Measurements from ENCODE around the gene ASZ1.
"Not testable (repeated sequence)": the region's sequence is repeated elsewhere in the genome, so short reads cannot be mapped to it uniquely, and the experiment has no call there.

ASZ1 gene, protein sequence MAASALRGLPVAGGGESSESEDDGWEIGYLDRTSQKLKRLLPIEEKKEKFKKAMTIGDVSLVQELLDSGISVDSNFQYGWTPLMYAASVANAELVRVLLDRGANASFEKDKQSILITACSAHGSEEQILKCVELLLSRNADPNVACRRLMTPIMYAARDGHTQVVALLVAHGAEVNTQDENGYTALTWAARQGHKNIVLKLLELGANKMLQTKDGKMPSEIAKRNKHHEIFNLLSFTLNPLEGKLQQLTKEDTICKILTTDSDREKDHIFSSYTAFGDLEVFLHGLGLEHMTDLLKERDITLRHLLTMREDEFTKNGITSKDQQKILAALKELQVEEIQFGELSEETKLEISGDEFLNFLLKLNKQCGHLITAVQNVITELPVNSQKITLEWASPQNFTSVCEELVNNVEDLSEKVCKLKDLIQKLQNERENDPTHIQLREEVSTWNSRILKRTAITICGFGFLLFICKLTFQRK

DNA sequence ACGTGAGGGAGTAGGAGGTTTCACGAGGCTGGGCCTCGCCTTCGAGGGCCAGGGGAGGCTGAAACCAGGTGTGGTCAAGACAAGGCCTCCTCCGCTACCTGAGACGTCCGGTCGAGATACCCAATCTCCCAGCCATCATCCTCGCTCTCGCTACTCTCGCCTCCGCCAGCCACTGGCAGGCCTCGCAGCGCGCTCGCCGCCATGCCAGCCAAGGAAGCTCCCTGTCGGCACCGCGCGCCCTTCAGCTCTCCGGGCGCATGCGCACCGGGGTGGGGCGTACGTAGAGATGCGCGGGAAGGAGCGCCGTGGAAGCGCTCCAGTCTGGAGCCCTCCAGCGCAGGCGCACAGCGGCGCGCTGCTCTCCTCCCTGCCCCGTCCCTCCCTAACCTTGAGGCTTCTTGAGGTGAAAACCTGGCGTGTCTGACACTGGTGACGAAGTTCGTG is at the start of gene ASZ1:
TSS of gene ASZ1 (minus strand) at position 236 of the 444 bp plus-strand sequence. CDS start at position 203, 33 bp downstream.
- no peak for DNase-seq

DNA sequence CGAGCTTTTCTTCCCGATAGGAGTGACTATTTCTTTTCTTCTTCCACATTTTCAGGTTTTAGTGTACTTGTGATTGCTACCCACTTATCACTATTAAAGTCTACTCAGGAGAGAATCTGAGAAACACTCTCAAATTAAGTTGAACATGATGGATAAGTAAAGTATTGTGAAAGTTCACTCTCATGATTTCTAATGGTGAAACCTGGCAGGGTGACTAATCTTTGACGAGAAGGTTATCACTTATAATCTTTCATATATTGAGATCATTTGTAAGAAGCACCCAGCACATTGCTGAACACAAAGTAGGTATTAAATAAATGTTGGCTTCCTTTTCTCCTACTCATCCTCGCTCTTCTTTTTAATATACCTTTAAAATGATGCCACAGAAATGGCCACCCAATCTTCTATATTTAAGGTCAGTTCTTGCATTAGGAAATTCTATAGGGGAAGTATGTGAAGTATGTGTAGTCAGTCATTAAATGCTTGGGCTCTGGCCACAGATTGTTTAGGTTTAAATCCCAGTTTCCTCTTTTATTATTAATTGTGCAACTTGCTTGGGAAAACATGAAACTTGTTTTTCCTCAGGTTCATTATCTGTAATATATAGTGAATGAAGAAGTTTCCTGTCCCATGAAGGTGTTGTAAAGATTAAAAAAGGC is 49.4 kb upstream of the ASZ1 start:
- DNase-seq, result no peak

DNA sequence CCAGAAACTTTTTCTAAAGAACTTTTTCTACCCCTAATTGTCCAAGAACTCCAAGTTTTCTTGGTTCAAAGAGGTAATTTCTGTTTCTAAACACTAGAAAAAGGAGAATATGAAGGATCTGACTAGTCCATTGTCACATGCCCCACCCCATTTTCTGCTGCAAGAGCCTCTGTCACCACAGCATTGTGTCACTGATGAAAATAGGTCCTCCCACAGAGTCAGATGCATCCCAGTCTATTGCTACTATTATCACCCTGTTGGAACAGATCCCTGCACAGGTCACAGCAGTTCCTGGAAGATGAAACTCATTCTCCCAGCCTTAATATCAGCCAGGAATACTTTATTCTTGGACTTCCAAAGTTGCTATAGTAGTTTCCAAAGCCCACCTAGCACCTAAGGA is 45.0 kb upstream of the ASZ1 start:
- DNase-seq, result no peak

DNA sequence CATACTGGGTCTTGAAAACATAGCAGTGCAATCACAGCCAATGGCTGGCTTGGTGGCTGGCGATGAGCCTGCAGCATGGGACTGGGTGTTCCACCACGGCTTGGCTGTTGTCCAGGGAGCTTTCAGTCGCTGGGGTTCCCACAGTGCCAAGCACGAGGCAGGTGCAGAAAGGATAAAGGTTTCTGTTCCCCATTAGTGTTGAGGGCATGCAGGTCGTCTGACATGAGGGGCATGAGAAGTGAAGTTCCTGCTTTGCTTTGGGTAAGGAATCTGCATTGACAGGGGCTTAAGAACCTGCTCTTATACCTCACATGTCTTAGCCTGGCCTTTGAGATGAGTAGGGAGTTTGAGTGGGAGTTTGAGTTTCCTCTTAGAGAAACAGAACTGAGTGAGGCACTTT is 43.5 kb upstream of the ASZ1 start:
- DNase-seq, result no peak

DNA sequence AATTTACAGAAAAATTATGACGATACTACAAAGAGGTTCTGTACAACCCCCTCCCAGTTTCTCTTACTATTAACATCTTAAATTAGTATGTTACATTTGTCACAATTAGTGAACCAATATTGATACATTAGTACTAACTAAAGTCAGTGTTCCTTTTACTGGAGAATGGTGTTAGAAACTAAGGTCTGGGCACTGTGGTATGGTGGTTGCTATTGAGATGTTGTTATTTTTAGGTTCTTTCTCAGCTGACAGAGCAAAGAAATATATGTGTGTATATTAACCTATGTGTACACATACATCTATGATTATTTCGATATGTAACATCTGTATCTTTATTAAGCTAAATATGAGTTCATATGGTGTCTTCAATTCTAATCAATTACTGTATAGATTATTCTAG is 40.9 kb upstream of the ASZ1 start:
- DNase-seq, result no peak

DNA sequence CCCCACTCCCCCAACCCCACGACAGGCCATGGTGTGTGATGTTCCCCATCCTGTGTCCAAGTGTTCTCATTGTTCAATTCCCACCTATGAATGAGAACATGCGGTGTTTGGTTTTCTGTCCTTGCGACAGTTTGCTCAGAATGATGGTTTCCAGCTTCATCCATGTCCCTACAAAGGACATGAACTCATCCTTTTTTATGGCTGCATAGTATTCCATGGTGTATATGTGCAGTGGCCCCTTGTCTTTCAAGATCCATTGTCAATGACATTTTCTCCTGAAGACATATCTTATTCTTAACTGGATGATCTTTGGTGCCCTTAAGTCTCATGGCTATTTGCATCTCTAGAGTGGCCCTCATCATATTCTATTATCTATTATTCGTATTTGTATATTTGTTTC is 33.5 kb upstream of the ASZ1 start:
- not testable (repeated sequence) for DNase-seq

DNA sequence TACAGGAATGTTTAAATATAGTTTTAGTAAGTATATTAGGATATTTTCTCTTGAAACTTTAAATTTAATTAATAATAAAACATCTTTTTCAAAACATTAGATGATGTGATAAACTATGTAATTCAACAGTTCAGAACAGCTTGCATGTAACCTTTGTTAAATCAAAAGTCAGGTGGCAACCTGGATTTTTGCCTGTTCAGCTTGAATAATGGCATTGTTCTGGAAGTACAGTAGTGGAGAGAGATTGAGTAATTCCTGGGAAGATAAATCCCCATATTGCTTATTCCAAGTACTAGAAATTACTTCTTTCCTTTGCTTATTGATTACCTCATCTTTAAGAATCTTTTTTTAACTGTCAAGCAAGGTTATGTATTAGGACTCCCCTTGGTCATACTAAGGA is 32.4 kb upstream of the ASZ1 start:
- DNase-seq, result no peak

DNA sequence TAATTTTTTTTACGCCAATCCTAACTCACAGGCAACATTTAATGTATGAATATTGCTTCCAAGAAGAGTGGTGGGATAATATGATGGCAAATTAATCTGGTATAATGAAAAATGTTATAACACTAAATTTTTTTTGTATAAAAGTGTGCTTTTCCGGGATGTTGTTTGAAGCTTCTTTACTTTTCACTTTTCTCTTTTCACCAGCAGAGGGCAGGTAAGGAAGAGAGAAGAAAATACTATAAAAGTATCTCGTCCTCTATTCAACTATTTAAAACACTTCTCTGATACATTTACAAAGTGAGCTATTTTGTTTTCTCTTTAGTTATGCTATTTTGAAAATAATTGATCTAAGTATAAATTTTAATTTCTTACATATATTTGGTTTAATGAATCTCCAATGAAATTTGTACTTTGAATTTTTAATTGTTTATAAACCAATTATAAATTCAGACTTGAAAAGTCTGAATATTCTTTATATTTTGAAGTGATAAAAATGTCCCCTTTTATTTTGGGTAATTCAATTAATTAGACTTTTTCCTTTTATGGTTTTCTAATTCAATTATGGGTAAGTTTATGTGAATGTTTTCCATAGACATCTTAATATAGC is 31.8 kb upstream of the ASZ1 start:
- no peak for DNase-seq

DNA sequence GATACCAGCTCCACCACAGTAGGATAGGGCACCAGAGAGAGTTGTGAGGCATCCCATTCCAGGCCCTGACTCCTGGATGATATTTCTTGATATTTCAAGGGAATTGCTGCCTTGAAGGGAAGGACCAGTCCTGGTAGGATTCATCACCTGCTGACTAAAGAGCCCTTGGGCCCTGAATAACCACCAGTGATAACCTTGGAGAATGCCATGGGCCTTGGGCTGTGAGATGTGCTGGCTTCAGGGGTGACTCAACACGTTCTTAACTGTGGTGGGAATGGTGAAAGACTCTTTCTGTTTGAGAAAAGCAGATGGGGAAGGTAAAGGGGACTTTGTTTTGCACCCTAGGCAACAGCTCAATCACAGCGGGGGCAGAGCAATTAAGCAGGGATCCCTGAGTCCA is 21.4 kb upstream of the ASZ1 start:
- DNase-seq, result no peak

DNA sequence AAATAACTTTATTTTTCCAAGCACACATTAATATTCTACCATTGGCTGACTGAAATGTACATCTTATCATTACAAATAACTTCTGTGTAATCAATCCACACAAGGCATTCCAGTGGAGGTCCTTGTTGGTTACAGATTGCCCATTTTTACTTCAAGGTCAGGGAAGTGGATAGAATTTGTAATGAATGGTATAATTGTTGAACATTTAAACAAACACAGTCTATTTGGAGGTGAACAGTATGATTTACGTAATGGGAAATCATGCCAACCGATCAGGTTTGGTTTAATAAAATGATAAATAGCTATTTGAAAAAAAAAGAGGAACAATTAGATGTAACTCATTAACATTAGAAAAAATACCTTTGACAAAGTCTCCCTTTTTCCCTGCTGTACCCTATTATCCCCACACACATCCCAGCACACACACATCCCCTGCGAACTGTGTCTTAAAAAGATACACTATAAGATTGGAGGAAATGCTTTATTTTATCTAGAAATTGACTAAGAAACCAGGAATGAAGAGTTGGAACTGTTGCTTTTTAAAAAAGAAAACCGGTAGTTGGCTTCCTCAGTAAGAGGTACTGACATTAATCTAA is 19.0 kb upstream of the ASZ1 start:
- DNase-seq, result no peak

DNA sequence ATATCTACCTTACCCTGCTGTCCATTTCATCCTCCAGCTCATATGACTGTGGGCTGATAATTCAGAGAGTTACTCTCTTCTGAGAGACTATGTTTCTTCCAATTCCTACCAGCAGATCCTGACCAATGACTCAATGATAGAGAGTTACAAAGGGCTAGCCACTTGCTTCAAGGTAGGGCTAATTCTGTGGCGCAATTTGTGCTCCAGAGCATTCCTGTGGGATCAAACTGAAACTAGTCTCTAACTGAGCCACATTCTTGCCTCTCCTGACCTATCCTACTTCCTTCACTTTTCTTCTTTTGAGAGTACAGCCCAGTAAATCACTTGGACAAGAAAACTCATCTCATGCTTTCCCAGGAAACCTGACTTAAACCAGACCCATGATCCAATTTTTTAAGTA is 17.9 kb upstream of the ASZ1 start:
- DNase-seq, result no peak

DNA sequence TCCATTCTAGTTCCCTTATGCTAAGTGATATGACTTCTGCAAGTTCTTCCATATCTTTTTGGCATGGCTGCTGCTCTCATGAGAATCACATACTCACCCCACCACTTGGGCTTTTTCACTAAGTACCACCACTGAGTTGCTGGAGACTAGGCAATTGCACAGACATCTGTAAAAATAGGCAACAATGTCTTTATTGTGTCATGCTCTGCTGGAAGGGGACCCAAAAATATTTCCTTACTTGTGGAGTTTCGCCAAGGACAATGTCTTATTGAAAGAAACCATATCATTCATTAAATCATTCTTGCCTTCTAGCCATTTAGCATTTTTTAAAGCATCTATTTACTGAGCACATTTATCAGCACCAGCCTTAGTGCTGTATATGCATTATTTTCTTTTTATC is 17.4 kb upstream of the ASZ1 start:
- DNase-seq, result no peak

DNA sequence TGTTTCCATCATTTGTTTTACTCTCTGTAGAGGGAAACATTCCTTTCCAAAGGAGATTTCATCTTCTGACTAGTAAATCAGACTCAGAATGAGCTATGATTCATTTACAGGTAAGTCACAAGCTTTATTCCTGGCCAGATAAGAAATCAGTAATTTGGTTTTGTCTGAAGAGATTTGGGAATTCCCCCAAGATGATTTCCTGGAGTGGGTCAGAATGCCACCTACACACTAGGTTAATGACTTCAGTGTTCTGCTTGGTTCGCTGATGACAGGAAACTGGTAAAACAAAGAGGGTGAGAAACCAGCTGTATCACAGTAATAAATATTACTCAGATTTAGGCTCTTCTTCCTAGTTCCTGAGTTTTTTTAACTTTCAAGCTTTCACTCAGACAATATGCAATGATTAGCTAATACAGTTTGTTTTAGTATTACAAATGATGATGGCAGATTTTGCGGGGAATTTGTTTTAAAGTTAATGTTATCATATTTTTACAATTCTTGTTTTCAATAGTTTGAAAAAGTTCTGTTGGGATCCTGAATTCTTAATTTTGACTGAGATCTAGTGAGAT is 8.3 kb upstream of the ASZ1 start:
- DNase-seq, result no peak

DNA sequence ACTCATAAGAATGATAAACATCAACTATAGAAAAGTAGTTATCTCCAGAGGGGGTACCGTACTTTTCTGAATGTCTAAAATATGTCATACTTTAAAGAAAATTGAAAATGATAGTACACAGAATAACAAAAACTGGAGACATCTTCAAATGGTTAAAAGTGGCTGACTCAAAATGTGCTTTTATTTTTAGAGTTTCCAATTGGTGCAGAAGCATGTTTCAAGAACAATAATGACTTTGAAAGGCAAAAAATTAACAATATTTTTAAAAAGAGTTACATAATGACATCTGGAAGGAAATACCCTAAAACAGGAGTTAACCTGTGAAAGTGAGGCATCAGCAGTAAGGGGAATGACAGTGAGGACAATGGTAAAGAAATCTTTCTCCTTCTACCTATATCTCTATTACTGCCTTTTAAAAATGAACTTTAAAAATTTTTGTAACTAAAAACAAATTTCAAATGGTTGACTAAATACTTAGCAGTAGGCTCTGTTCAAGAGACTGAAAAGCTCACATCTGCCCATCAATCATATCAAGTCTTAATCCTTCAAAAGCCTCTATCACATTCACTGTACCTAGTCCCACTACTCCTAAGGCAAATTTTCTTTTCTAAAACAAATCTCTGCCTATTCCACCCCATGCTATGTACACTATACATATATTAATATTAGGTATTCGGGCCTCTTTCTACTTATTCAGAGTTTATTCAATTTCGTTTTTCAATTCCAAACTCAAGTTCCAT is 3.0 kb downstream of the ASZ1 start:
- DNase-seq, result no peak

DNA sequence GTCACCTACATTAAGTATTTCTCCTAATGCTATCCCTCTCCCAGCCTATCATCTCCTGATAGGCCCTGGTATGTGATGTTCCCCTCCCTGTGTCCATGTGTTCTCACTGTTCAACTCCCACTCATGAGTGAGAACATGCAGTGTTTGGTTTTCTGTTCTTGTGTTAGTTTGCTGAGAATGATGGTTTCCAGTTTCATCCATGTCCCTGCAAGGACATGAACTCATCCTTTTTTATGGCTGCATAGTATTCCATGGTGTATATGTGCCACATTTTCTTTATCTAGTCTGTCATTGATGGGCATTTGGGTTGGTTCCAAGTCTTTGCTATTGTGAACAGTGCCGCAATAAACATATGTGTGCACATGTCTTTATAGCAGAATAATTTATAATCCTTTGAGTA is 12.7 kb downstream of the ASZ1 start:
- not testable (repeated sequence) for DNase-seq

DNA sequence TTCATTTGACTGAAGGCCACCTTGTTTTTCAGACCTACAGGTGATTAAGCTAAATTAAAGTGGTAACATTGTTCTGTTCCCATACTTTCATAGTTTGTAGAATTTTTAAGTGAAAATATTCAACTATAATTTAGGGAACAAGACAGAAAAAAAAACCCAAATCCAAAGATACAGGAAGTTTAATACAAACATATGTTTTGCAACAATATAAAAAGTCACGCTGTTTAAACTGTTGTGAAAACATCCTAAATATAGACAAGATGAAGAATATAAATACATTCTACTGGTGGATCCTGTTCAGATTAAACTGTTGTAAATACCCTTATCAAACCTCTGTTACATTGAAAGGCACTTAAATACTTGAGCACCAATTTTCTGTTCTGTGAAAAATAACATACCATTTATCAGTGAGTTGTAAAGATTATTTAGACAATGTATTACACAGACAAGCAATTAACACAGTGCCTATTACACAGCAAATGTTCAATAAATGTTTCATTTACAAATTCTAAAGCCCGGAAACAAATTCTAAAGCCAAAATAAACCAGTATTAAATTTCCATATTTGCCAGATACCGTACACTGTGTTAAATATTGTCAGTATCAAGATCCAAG is 14.2 kb downstream of the ASZ1 start:
- DNase-seq, result no peak

DNA sequence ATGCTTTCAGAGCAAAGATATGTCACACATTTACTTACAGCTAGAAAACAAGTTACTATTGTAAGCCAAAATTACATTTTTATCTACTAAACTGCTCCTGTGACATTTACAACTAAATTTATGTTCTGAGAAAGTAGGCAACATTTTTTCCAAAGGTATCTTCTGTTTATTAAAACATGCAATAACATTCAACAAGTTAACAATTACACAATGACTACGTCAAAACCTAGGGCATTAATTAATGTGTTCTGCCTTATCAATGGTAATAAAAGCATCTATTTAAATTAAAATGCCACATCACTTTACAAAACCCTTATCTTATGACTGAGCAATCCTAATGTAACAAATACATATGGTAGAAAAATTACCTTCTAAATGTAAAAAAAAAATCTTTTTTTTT is 14.9 kb downstream of the ASZ1 start:
- DNase-seq, result no peak

DNA sequence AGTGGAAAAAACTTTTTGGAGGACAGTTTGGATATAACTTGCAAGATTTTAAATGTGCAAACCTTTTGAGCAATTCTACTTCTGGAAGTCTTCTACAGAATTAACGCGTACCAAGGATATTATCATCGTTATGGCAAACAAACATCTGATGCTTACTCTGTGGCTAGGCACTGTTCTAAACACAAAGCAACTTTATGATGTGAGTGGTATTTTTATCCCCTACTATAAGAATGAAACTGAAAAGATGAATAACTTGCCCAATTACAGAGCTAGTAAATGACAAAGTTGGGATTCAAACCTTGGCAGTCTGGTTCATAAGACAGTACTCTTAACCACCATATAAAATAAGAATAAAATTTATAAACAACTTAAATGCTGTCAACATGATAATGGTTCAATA is 15.8 kb downstream of the ASZ1 start:
- DNase-seq, result no peak

DNA sequence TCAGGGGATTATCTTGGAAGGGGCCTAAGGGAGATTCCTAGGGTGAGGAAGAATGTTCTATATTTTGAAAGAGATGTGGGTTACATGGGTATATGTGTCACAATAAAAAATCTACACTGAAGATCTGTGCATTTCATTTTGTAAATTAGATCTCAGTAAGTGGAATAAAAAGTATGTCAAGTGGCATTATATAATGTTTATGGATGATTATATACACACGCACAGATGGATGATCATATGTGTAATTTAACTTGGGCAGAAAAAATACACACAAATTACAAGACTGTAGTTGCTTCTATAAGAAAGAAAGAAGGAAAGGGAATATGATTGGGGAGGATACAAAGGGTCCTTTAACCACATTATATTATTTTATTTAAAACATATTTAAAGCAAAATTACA is 18.5 kb downstream of the ASZ1 start:
- DNase-seq, result no peak

DNA sequence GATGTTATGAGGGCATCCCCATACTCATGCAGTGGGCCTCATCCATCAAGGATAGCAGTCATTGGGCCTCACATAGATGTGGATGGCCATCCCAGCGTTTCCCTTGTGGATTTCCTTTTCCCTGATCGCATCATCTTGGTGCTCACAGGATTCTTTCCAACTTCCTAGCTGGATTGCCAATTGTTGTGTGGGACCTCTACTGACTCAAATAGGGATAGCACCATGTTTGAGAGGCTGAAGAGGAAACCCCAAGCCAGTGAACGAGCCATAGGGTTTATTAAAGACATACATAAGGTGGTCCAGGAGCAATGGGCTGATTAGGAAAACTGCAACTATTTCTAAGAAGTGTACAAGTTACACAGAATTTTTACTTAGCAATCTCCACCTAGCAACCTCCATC is 21.8 kb downstream of the ASZ1 start:
- no peak for DNase-seq

DNA sequence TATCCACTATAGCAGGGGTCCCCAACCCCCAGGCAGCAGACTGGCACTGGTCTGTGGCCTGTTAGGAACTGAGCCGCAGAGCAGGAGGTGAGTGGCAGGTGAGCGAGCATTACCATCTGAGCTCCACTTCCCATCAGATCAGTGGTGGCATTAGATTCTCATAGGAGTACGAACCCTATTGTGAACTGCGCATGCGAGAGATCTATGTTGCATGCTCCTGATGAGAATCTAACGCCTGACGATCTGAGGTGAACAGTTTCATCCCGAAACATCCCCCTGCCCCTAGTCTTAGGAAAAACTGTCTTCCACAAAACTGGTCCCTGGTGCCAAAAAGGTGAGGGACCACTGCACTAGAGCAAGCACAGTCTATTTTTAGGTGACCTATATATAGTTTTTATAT is 23.6 kb downstream of the ASZ1 start:
- no peak for DNase-seq

DNA sequence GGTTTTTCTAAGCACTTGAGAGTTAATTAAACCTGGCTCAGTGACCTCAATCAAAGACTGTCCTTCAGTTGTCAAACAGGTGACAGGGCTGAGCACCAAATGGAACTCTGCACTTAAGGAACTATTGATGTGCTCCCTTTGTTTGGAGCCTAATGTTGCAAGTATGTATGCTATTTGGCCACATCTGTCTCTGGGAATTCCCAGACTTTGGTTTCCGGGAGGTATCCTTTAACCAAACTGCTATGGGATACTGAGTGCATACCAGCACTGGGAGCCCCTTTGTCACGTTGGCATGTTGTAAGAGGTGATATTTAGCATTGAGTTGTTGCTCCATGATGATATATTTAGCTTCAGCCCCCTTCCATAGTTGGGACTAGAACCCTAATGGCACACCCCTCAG is 25.2 kb downstream of the ASZ1 start:
- no peak for DNase-seq

Data from activated CD4-positive, alpha-beta T cell treated with anti-CD3 and anti-CD28 coated beads for 4 hours (primary cell).